Endothelial cell of umbilical vein (primary cell): ENCODE measurements around the gene ACOX1. TPM values are rescaled to one million over a fixed set of nuclear protein-coding genes. Genes with fewer than 3 reads are reported as not detected.

ENCODE experiments used
- BruUV-seq: library from RNA; stranded (reverse); fragments of 400-500 nt; replicated peaks from 2 replicates; lab custom pipeline; 2021; lab: Mats Ljungman, UMichigan
- CTCF ChIA-PET: fragments of 300-600, 350-600 bp; sonication (Branson Sonifier 250); formaldehyde crosslinking; loops from one replicate; lab custom pipeline; 2021; ENCODE audit warnings: antibody characterized with exemption, inconsistent platforms; lab: Charles Lee
- POLR2A ChIA-PET: fragments of 300-600, 350-600 bp; sonication (Branson Sonifier 250); formaldehyde crosslinking; loops from one replicate; lab custom pipeline; 2021; ENCODE audit warnings: antibody characterized with exemption, inconsistent platforms; lab: Charles Lee
- DNase-seq: peaks from one replicate; pipeline ENCODE4 v3.0.0-alpha.2; 2011; ENCODE audit warnings: low read depth, low spot score
- FAIRE-seq: peaks from 2 replicates; lab custom pipeline; 2011; peaks lifted over from hg19 to GRCh38; lab: Jason Lieb, UNC
- H2AFZ ChIP-seq: 2 replicates; pipeline ENCODE4 v1.6.0; 2012; ENCODE audit warnings: low read depth, low read length, control low read depth, inconsistent platforms
- H3K27ac ChIP-seq: 2 replicates; pipeline ENCODE4 v1.5.1; 2011; ENCODE audit warnings: low read depth, mild to moderate bottlenecking, control low read depth, low read length, moderate library complexity; ENCODE audit not compliant: insufficient read depth
- H3K27me3 ChIP-seq, 2 experiments: 2 replicates each; pipeline versions ENCODE4 v1.6.0 to v1.6.1; 2011; ENCODE audit warnings: low read length in 2 of 2, mixed read lengths in 1 of 2; ENCODE audit not compliant: control insufficient read depth in 2 of 2, insufficient read depth in 2 of 2
- H3K36me3 ChIP-seq, 2 experiments: 2 replicates in 1 of 2; 3 replicates in 1 of 2; pipeline ENCODE4 v1.5.1; 2011; ENCODE audit warnings: low read length in 2 of 2, mild to moderate bottlenecking in 1 of 2, moderate library complexity in 1 of 2; ENCODE audit not compliant: control insufficient read depth in 2 of 2, insufficient read depth in 2 of 2; ENCODE audit errors: extremely low read depth in 1 of 2
- H3K4me1 ChIP-seq: 3 replicates; pipeline ENCODE4 v1.5.1; 2011; ENCODE audit warnings: mild to moderate bottlenecking, low read length; ENCODE audit not compliant: control insufficient read depth, insufficient read depth; ENCODE audit errors: extremely low read depth
- H3K4me2 ChIP-seq: 2 replicates; pipeline ENCODE4 v1.6.1; 2011; ENCODE audit warnings: low read length, control low read depth, mixed read lengths; ENCODE audit not compliant: insufficient read depth
- H3K4me3 ChIP-seq, 3 experiments: fragments of 200-600 bp in 1 of 3; sonication (generic), shearing (Covaris generic) in 1 of 3; replicated peaks in 1 of 3; 2 replicates each; pipeline ENCODE4 v1.5.1; 2011 to 2016; ENCODE audit warnings: control low read depth in 3 of 3, low read length in 3 of 3, mild to moderate bottlenecking in 2 of 3, inconsistent platforms in 1 of 3, low read depth in 1 of 3, moderate library complexity in 1 of 3; ENCODE audit not compliant: insufficient read depth in 1 of 3
- H3K79me2 ChIP-seq: 2 replicates; pipeline ENCODE4 v1.6.0; 2012; ENCODE audit warnings: low read length, inconsistent platforms; ENCODE audit not compliant: control insufficient read depth, insufficient read depth
- H3K9ac ChIP-seq: replicated peaks from 2 replicates; pipeline ENCODE3; 2011; ENCODE audit warnings: low read length, control low read depth; ENCODE audit not compliant: insufficient read depth; ENCODE audit errors: extremely low read depth
- H3K9me1 ChIP-seq: replicated peaks from 3 replicates; pipeline ENCODE4 v1.6.0; 2011; ENCODE audit warnings: mild to moderate bottlenecking, low read length; ENCODE audit not compliant: control insufficient read depth, insufficient read depth; ENCODE audit errors: extremely low read depth
- H3K9me3 ChIP-seq: replicated peaks from 2 replicates; pipeline ENCODE4 v1.5.1; 2012; ENCODE audit warnings: low read length, inconsistent platforms; ENCODE audit not compliant: control insufficient read depth, insufficient read depth
- H4K20me1 ChIP-seq: replicated peaks from 2 replicates; pipeline ENCODE3; 2011; ENCODE audit warnings: mild to moderate bottlenecking, low read length; ENCODE audit not compliant: control insufficient read depth, insufficient read depth; ENCODE audit errors: extremely low read depth
- CTCF ChIP-seq, 2 donors: IDR thresholded peaks; 1 replicate in 1 of 2; 2 replicates in 1 of 2; pipeline ENCODE4 v1.5.1; 2011; ENCODE audit warnings: low read length in 2 of 2, mild to moderate bottlenecking in 2 of 2, moderate library complexity in 2 of 2, control low read depth in 1 of 2, inconsistent platforms in 1 of 2, low read depth in 1 of 2; ENCODE audit not compliant: insufficient read depth in 1 of 2; ENCODE audit errors: extremely low read depth in 1 of 2
- EZH2 ChIP-seq: IDR thresholded peaks from 2 replicates; pipeline ENCODE4 v1.6.1; 2012; ENCODE audit warnings: borderline replicate concordance, low read depth, mild to moderate bottlenecking, moderate library complexity, low read length, inconsistent platforms; ENCODE audit not compliant: severe bottlenecking
- FOS ChIP-seq: IDR thresholded peaks from 2 replicates; pipeline ENCODE4 v1.6.1; 2011; ENCODE audit warnings: mild to moderate bottlenecking, low read length, moderate library complexity, borderline replicate concordance; ENCODE audit not compliant: insufficient read depth
- GATA2 ChIP-seq: IDR thresholded peaks from 2 replicates; pipeline ENCODE4 v1.7.0; 2011; ENCODE audit warnings: low read depth, mild to moderate bottlenecking, moderate library complexity, mixed read lengths, low read length; ENCODE audit not compliant: insufficient read length, insufficient read depth
- JUN ChIP-seq: IDR thresholded peaks from 2 replicates; pipeline ENCODE4 v1.6.1; 2011; ENCODE audit warnings: borderline replicate concordance, low read depth; ENCODE audit not compliant: insufficient read length, insufficient read depth
- MAX ChIP-seq: IDR thresholded peaks from 2 replicates; pipeline ENCODE4 v1.6.1; 2011; ENCODE audit not compliant: insufficient read depth, insufficient read length
- MYC ChIP-seq: IDR thresholded peaks from one replicate; pipeline ENCODE4 v1.6.1; 2011; ENCODE audit warnings: mild to moderate bottlenecking, low read depth, low read length
- POLR2A ChIP-seq: IDR thresholded peaks from 2 replicates; pipeline ENCODE4 v1.6.1; 2012; ENCODE audit warnings: low read depth, mild to moderate bottlenecking, control low read depth, low read length
- POLR2AphosphoS5 ChIP-seq: IDR thresholded peaks from 2 replicates; pipeline ENCODE4 v1.6.1; 2012; ENCODE audit warnings: low read depth, mild to moderate bottlenecking, control low read depth, low read length, moderate library complexity; ENCODE audit not compliant: insufficient read depth
- dilution Hi-C: fragments of 300-500 bp; cut with MboI; formaldehyde crosslinking; loops from one replicate; pipeline ENCODE4 v1.15.0; 2019; ENCODE audit warnings: low sequenced_read_pairs; ENCODE audit not compliant: extremely low pct_ligation_motif_present
- intact Hi-C: fragments of 100-400 bp; cut with micrococcal nuclease; formaldehyde crosslinking; loops from one replicate; pipeline ENCODE4 v1.10.0; 2022
- polyA plus RNA-seq, 4 experiments: library from polyadenylated mRNA; depleted of rRNA in 3 of 4; stranded (reverse) in 3 of 4; unstranded in 1 of 4; fragments of >200 nt; gene quantifications; 2 replicates each; pipeline versions ENCODE4 v1.2.1 to v1.2.3, GENCODE V29; 2011 to 2012; ENCODE audit warnings: missing spikeins in 1 of 4
- total RNA-seq: library from RNA; stranded (reverse); gene quantifications from 2 replicates; pipeline ENCODE4 v1.2.3, GENCODE V29; 2021

ACOX1 gene
- total and polyA plus RNA-seq, 2 donors (not counting 3 experiments of a cell fraction or from before 2014, with no cell fraction given): 17.9 to 45.1 TPM

- Histone ChIP-seq H3K4me3 (no peak overlapping the region), H3K36me3 (peaks cover 6 to 19% of the 10 kb centered on the region in 2 experiments), H4K20me1 (no peaks in the 10 kb centered on the region), H3K4me2 (no peak overlapping the region), H2AFZ (no peak overlapping the region), H3K9ac (no peak overlapping the region), H3K4me1 (peaks cover 6% of the 10 kb centered on the region), H3K9me3 (no peaks in the 10 kb centered on the region), H3K27ac (no peak overlapping the region), H3K79me2 (no peaks in the 10 kb centered on the region), H3K9me1 (no peaks in the 10 kb centered on the region), H3K27me3 (no peaks in the 10 kb centered on the region)
- dilution Hi-C loops: no loop called here
- TF ChIP-seq MAX (no peak), FOS (no peak), POLR2A (no peak), GATA2 (no peak), CTCF (IDR thresholded peaks at IDR 0.05; ENCODE audit: extremely low read depth in 1 of 2, insufficient read depth in 1 of 2, low read depth in 1 of 2, low read length in 2 of 2) (no peak), MYC (no peak), JUN (no peak), POLR2AphosphoS5 (no peak), EZH2 (no peak)
- no TSS peak for BruUV-seq
- intact Hi-C loops: no loop called here
- DNase-seq (no peak), FAIRE-seq (no peak)
- ChIA-PET POLR2A (no interaction called here), CTCF (interaction anchor here (1.3 kb wide), 1 partner anchor 40 kb away, joined by 3 read pairs; the partner anchor contains the start of gene MRPL38)
Measured at GRCh38 chr17:75945211-75945610, 33.8 kb downstream of the ACOX1 start.
